Heart right ventricle (tissue), 16 donors: Measurements from ENCODE around the gene PPM1G. TPM values are rescaled to one million over a fixed set of nuclear protein-coding genes. Genes with fewer than 3 reads are reported as not detected.

Experiments used
- ATAC-seq, 8 donors: fragments of 200-7000 bp; cut with Tn5 transposase; one replicate each; pipeline ENCODE4 v1.9.1; 2020; ENCODE audit warnings: mild to moderate bottlenecking in 8 of 8, moderate library complexity in 8 of 8, moderate number of reproducible peaks in 1 of 8
- DNase-seq, 2 donors: peaks; one replicate each; pipeline ENCODE4 v3.0.0-alpha.2; 2020
- H3K27ac ChIP-seq, 10 donors: fragments of 200-600 bp; sonication (generic) in 2 of 10; one replicate each; pipeline versions ENCODE4 v1.5.0 to v1.8.0; 2020 to 2022; ENCODE audit warnings: mild to moderate bottlenecking in 3 of 10
- H3K27me3 ChIP-seq, 7 donors: fragments of 200-600 bp; one replicate each; pipeline ENCODE4 v1.8.0; 2021 to 2022; ENCODE audit warnings: mild to moderate bottlenecking in 2 of 7
- H3K36me3 ChIP-seq, 9 donors: fragments of 200-600 bp; sonication (generic) in 1 of 9; one replicate each; pipeline versions ENCODE4 v1.5.0 to v1.8.0; 2020 to 2022; ENCODE audit warnings: mild to moderate bottlenecking in 2 of 9
- H3K4me1 ChIP-seq, 9 donors: fragments of 200-600 bp; sonication (generic) in 1 of 9; one replicate each; pipeline versions ENCODE4 v1.5.0 to v1.8.0; 2020 to 2022; ENCODE audit warnings: mild to moderate bottlenecking in 4 of 9
- H3K4me3 ChIP-seq, 10 donors: fragments of 200-600 bp; sonication (generic) in 2 of 10; one replicate each; pipeline versions ENCODE4 v1.5.0 to v1.8.0; 2020 to 2022; ENCODE audit warnings: mild to moderate bottlenecking in 7 of 10, moderate library complexity in 2 of 10
- H3K9me3 ChIP-seq, 11 donors: fragments of 200-600 bp in 10 of 11; sonication (generic) in 2 of 11; one replicate each; pipeline versions ENCODE4 v1.5.0 to v1.8.0; 2013 to 2022; ENCODE audit warnings: mild to moderate bottlenecking in 2 of 11, control low read depth in 1 of 11, moderate library complexity in 1 of 11
- CTCF ChIP-seq, 9 donors: fragments of 200-600 bp; sonication (generic) in 2 of 9; IDR thresholded peaks; one replicate each; pipeline versions ENCODE4 v1.5.0 to v1.8.0; 2021 to 2022; ENCODE audit warnings: antibody characterized with exemption in 9 of 9, mild to moderate bottlenecking in 5 of 9, moderate library complexity in 1 of 9
- WGBS, 2 donors: extraction: QIAGEN DNeasy Blood & Tissue Kit; methylation state at CpG; one replicate each; pipeline ENCODE4 v1.1.7; 2013; ENCODE audit warnings: inconsistent platforms in 1 of 2; 5-methylcytosine and 5-hydroxymethylcytosine counted together
- intact Hi-C, 10 donors: fragments of 100-400 bp; cut with DNase I; formaldehyde crosslinking; loops; one replicate each; pipeline versions ENCODE4 v1.11.1 to v1.14.2; 2022
- polyA plus RNA-seq, 2 donors: library from polyadenylated mRNA; stranded (reverse); fragments of 200-250 nt; gene quantifications; one replicate each; pipeline ENCODE4 v1.2.3, GENCODE V29; 2013
- total RNA-seq, 10 donors: library from RNA; stranded (reverse); fragmentation: NEBNext Ultra II Directional in 3 of 10; extraction: Animal tissue kit (Norgen Biotek cat#: 25700) in 3 of 10; gene quantifications; one replicate each; pipeline versions ENCODE4 v1.2.1 to v1.2.4, GENCODE V29; 2021 to 2023
- donor health status: Arrhythmogenic right ventricular cardiomyopathy.
- donor health status: ischemic (EF 13 %, LVEDD 7.1; RV severe dilation, severe dysfunction).
- donor health status: healthy with polysubstance abuse.
- donor health status: DM: no; HTN: yes; CAD: no.
- donor health status: DM: no; HTN: no; CAD: no.
- donor health status: ischemic (EF 25% LVEDD 6.9; RV normal size, moderate dysfunction).
- donor health status: ischemic (EF 25% LVEDD 5.7; RV mildly dilated, moderate dysfunction).
- donor health status: healthy.
- donor health status: DM: yes; HTN: yes; CAD: no.
- donor health status: Ischemic cardiomyopathy.
- donor health status: ischemic (EF 35%, LVEDD 5.7; RV mildly dilated, moderate dysfunction).
- donor health status: nonischemic (EF 11% LVEDD 7.7; RV severe dilation, severe dysfunction).
- donor health status: DM: yes; HTN: yes; CAD: no.
- donor health status: PGD.
- donor health status: ischemic (EF 29% LVEDD 5.4; RV normal size, mild dysfunction).
- donor health status: nonischemic (EF 23%, LVEDD 6.1; RV moderate dilation, normal function).

The PPM1G gene
- total and polyA plus RNA-seq, 12 donors: 28.4 to 72.6 (median 33.8) TPM

GRCh38 chr2:27422958-27423357, 13.6 kb upstream of the PPM1G start:
- no peak for TF ChIP-seq CTCF (IDR thresholded peaks at IDR 0.05)

DNA sequence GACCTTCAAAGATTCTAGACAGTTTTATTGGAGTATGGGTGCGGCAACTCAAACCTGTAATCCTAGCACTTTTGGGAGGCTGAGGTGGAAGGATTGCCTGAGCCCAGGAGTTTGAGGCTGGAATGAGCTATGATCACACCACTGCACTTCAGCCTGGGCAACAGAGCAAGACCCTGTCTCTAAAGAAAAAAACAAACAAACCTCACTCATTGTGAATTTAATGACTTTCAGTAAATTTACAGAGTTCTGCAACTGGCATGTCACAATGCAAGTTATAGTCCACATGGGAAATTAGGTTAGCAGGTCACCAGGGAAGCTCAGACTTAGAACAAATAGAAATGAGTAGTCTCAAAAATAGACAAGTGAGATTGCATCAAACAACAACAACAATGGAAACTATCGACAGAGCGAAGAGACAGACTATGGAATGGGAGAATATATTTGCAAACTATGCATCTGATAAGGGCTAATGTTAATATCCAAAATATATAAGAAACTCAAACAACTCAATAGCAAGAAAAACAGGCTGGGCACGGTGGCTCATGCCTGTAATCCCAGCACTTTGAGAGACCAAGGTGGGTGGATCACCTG, 12.4 kb upstream of the PPM1G start:
- Histone ChIP-seq H3K36me3 (no peaks in the 10 kb centered on the region), H3K27me3 (no peaks in the 10 kb centered on the region), H3K4me1 (no peaks in the 10 kb centered on the region), H3K4me3 (no peak overlapping the region), H3K9me3 (no peaks in the 10 kb centered on the region), H3K27ac (no peak overlapping the region)
- no peak for DNase-seq
- ATAC-seq: no peak
- 83 to 85% methylated on average over 4 of the region's 4 CpGs for WGBS, 2 donors
- no peak for TF ChIP-seq CTCF (IDR thresholded peaks at IDR 0.05)
- intact Hi-C loops: loop anchor here in 1 of 10 donors (10.0 kb wide), 1 partner anchor 163 kb away; the partner anchor contains the start of gene ZNF512

More at GRCh38 chr2:27422958-27423357, 13.6 kb upstream of the PPM1G start:
- Histone ChIP-seq H3K9me3 (no peaks in the 10 kb centered on the region), H3K27ac (no peak overlapping the region), H3K27me3 (no peaks in the 10 kb centered on the region), H3K36me3 (no peaks in the 10 kb centered on the region), H3K4me1 (peaks cover 0 to 7% (median 5%) of the 10 kb centered on the region in 9 donors), H3K4me3 (no peak overlapping the region)
- intact Hi-C loops: loop anchor here in 1 of 10 donors (10.0 kb wide), 1 partner anchor 162 kb away; the partner anchor contains the start of gene ZNF512
- WGBS, 2 donors: 98 to 99% methylated on average over 3 of the region's 3 CpGs
- ATAC-seq (no peak), DNase-seq (no peak)

DNA sequence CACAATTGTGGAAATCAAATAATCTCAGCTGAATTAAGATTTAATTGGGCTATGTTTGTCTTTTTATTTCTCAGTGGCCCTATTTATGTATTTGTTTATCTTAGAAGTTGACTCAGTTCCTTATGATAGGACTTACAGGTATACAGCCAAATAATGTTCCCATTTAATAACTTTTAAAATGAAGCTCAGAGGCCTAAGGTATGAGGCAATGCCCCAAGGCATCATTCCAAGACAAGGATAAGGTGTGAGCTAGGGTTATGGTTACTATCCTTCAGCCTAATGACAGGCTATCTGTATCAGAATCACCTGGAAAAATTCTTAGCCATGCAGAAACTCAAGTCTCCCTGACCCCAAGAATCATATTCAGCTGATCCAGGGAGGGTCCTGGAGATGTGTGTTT, 11.6 kb upstream of the PPM1G start:
- Histone ChIP-seq H3K36me3 (no peaks in the 10 kb centered on the region), H3K27me3 (no peaks in the 10 kb centered on the region), H3K4me1 (no peaks in the 10 kb centered on the region), H3K9me3 (no peaks in the 10 kb centered on the region), H3K4me3 (no peak overlapping the region), H3K27ac (no peak overlapping the region)
- intact Hi-C loops: loop anchor here in 1 of 10 donors (10.0 kb wide), 1 partner anchor 164 kb away; the partner anchor contains the start of gene ZNF512
- TF ChIP-seq CTCF (IDR thresholded peaks at IDR 0.05): no peak
- no peak for ATAC-seq
- DNase-seq: no peak

- Histone ChIP-seq H3K4me3 (no peak overlapping the region), H3K4me1 (no peaks in the 10 kb centered on the region), H3K36me3 (no peaks in the 10 kb centered on the region), H3K27me3 (no peaks in the 10 kb centered on the region), H3K27ac (no peak overlapping the region), H3K9me3 (no peaks in the 10 kb centered on the region)
- ATAC-seq (no peak), DNase-seq (no peak)
- no peak for TF ChIP-seq CTCF (IDR thresholded peaks at IDR 0.05)
- 96% methylated on average over 6 of the region's 6 CpGs for WGBS, 2 donors
- intact Hi-C loops: no loop called here
Measured at GRCh38 chr2:27416151-27416550, 6.8 kb upstream of the PPM1G start.
